Vagina (tissue), 2 donors: ENCODE data around the gene OR2B6. TPM values are rescaled to one million over a fixed set of nuclear protein-coding genes. Genes with fewer than 3 reads are reported as not detected.

Experiments
- DNase-seq, 2 donors: peaks; one replicate each; pipeline ENCODE4 v3.0.0-alpha.2; 2017; ENCODE audit errors: extremely low spot score in 2 of 2
- H3K27ac ChIP-seq: fragments of 200-600 bp; sonication (generic); one replicate; pipeline ENCODE4 v1.5.1; 2019
- H3K27me3 ChIP-seq: fragments of 200-600 bp; sonication (generic); one replicate; pipeline ENCODE4 v1.5.1; 2019
- H3K36me3 ChIP-seq, 2 donors: fragments of 200-600 bp; sonication (generic); one replicate each; pipeline ENCODE4 v1.5.1; 2017 to 2019
- H3K4me1 ChIP-seq: fragments of 200-600 bp; sonication (generic); one replicate; pipeline ENCODE4 v1.5.1; 2019
- H3K4me3 ChIP-seq, 2 donors: fragments of 200-600 bp; sonication (generic); 1 replicate in 1 of 2; 2 replicates in 1 of 2; pipeline ENCODE4 v1.5.1; 2016 to 2019
- H3K9me3 ChIP-seq: fragments of 200-600 bp; sonication (generic); one replicate; pipeline ENCODE4 v1.5.1; 2019
- CTCF ChIP-seq, 3 experiments: fragments of 450-650 bp in 2 of 3; fragments of 200-600 bp in 1 of 3; sonication (generic) in 1 of 3; IDR thresholded peaks; one replicate each; pipeline ENCODE4 v1.5.1; 2017 to 2019; ENCODE audit warnings: antibody characterized with exemption in 3 of 3, mild to moderate bottlenecking in 2 of 3, moderate library complexity in 2 of 3
- POLR2A ChIP-seq, 2 donors: fragments of 450-650 bp; IDR thresholded peaks; one replicate each; pipeline ENCODE4 v1.6.1; 2017; ENCODE audit warnings: antibody characterized with exemption in 2 of 2, mild to moderate bottlenecking in 2 of 2, moderate library complexity in 2 of 2
- POLR2AphosphoS5 ChIP-seq, 2 donors: sonication (generic); formaldehyde crosslinking; IDR thresholded peaks; one replicate each; pipeline ENCODE4 v1.9.0; 2017; ENCODE audit warnings: antibody characterized with exemption in 2 of 2, mild to moderate bottlenecking in 2 of 2, low read depth in 1 of 2; ENCODE audit not compliant: insufficient read depth in 1 of 2
- intact Hi-C: fragments of 100-400 bp; cut with DNase I; formaldehyde crosslinking; loops from one replicate; pipeline ENCODE4 v1.15.1; 2023
- total RNA-seq: library from RNA; depleted of rRNA; stranded (reverse); fragments of >200 nt; gene quantifications from one replicate; pipeline ENCODE4 v1.2.3, GENCODE V29; 2016

Gene OR2B6
- total RNA-seq, 1 donor from 2014 or later = not detected

- intact Hi-C loops = no loop called here
Measured at GRCh38 chr6:28003661-28004060, 46.6 kb downstream of the OR2B6 start.

GRCh38 chr6:28004350-28005151 is 47.5 kb downstream of the OR2B6 start:
- no peak for DNase-seq
- no peak overlapping the region for H3K4me3 ChIP-seq
- no peak for TF ChIP-seq POLR2AphosphoS5 (IDR thresholded peaks at IDR 0.05; ENCODE audit: insufficient read depth in 1 of 2, low read depth in 1 of 2)
- no peak for TF ChIP-seq CTCF (IDR thresholded peaks at IDR 0.05)
- TF ChIP-seq POLR2A (IDR thresholded peaks at IDR 0.05) = no peak
- H3K27me3 ChIP-seq = no peaks in the 10 kb centered on the region
- intact Hi-C loops = no loop called here
- H3K27ac ChIP-seq = no peak overlapping the region
- H3K36me3 ChIP-seq = no peaks in the 10 kb centered on the region
- H3K4me1 ChIP-seq = no peaks in the 10 kb centered on the region
- no peaks in the 10 kb centered on the region for H3K9me3 ChIP-seq

More at GRCh38 chr6:28003661-28004060, 46.6 kb downstream of the OR2B6 start:
- no peak overlapping the region for H3K27ac ChIP-seq
- H3K36me3 ChIP-seq = no peaks in the 10 kb centered on the region
- no peak for DNase-seq
- H3K9me3 ChIP-seq = no peaks in the 10 kb centered on the region
- TF ChIP-seq CTCF (IDR thresholded peaks at IDR 0.05) (no peak), POLR2AphosphoS5 (IDR thresholded peaks at IDR 0.05; ENCODE audit: insufficient read depth in 1 of 2, low read depth in 1 of 2) (no peak), POLR2A (IDR thresholded peaks at IDR 0.05) (no peak)
- no peaks in the 10 kb centered on the region for H3K27me3 ChIP-seq
- H3K4me1 ChIP-seq = no peaks in the 10 kb centered on the region
- H3K4me3 ChIP-seq = no peak overlapping the region

GRCh38 chr6:28005152-28005890 is 48.3 kb downstream of the OR2B6 start:
- H3K27ac ChIP-seq = no peak overlapping the region
- no peak overlapping the region for H3K4me3 ChIP-seq
- H3K36me3 ChIP-seq = no peaks in the 10 kb centered on the region
- no peaks in the 10 kb centered on the region for H3K9me3 ChIP-seq
- H3K4me1 ChIP-seq = no peaks in the 10 kb centered on the region
- intact Hi-C loops = no loop called here
- DNase-seq = no peak
- TF ChIP-seq CTCF (IDR thresholded peaks at IDR 0.05) = no peak
- no peak for TF ChIP-seq POLR2A (IDR thresholded peaks at IDR 0.05)
- TF ChIP-seq POLR2AphosphoS5 (IDR thresholded peaks at IDR 0.05; ENCODE audit: insufficient read depth in 1 of 2, low read depth in 1 of 2) = no peak
- H3K27me3 ChIP-seq = no peaks in the 10 kb centered on the region

- H3K27me3 ChIP-seq = no peaks in the 10 kb centered on the region
- no peak overlapping the region for H3K27ac ChIP-seq
- no peak for DNase-seq
- TF ChIP-seq CTCF (IDR thresholded peaks at IDR 0.05) = no peak
- no peak for TF ChIP-seq POLR2A (IDR thresholded peaks at IDR 0.05)
- no peak for TF ChIP-seq POLR2AphosphoS5 (IDR thresholded peaks at IDR 0.05; ENCODE audit: insufficient read depth in 1 of 2, low read depth in 1 of 2)
- intact Hi-C loops = no loop called here
- no peak overlapping the region for H3K4me3 ChIP-seq
- H3K4me1 ChIP-seq = no peaks in the 10 kb centered on the region
- H3K9me3 ChIP-seq = no peaks in the 10 kb centered on the region
- no peaks in the 10 kb centered on the region for H3K36me3 ChIP-seq
Measured at GRCh38 chr6:28005975-28006374, 48.9 kb downstream of the OR2B6 start.

Other genes starting within 250 kb of the OR2B6 start
- not detected for gene OR2B2, start 44.8 kb upstream of the OR2B6 start, total RNA-seq
- gene ZNF165, start 123.3 kb downstream of the OR2B6 start, total RNA-seq = 3.7 TPM
- 1.2 TPM for gene ZSCAN16, start 167.4 kb downstream of the OR2B6 start, total RNA-seq
- 14.5 TPM for gene ZKSCAN8, start 184.6 kb downstream of the OR2B6 start, total RNA-seq